Adrenal gland (tissue), 5 donors: ENCODE results near the gene SUN2.

Experiments
- POLR2A ChIP-seq, 2 donors: fragments of 450-650 bp; IDR thresholded peaks; one replicate each; pipeline ENCODE4 v1.6.1; 2017; ENCODE audit warnings: antibody characterized with exemption in 2 of 2, mild to moderate bottlenecking in 2 of 2, moderate library complexity in 1 of 2
- TF ChIP-seq, protein P1 (sequence below), 6 experiments: fragments of 450-650 bp in 4 of 6; fragments of 200-600 bp in 2 of 6; sonication (generic) in 1 of 6; IDR thresholded peaks; 1 replicate in 5 of 6; 2 replicates in 1 of 6; pipeline versions ENCODE4 v1.5.1 to v1.8.0; 2016 to 2021; ENCODE audit warnings: antibody characterized with exemption in 6 of 6, mild to moderate bottlenecking in 2 of 6, moderate library complexity in 1 of 6
- donor health status: DM: no; HTN: no; CAD: no.

DNA sequence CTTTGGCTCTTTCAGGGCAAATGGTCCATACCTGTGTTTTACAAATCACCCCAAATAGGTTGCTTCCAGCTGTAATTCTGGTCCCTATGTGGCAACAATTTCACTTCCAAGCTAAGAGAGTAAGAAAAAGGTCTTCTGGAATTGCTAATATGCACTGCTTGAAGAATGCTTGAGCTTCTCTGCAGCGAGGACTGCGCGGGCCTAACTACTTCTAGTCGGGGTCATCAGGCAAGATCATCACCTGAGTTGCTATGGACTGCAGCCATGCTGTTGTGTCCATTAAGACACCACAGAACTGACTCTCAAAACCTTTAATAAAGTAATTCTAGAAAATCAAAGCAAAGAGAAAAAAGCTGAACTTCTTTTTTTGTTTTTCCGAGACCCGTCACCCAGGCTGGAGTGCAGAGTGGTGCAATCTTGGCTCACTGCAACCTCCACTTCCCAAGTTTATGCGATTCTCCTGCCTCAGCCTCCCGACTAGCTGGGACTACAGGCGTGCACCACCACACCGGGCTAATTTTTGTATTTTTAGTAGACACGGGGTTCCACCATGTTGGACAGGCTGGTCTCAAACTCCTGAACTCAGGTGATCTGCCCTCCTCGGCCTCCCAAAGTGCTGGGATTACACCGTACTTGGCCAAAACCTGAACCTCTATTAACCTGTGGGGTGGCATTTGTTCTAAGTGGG lies 57.2 kb downstream of the SUN2 start:
- TF ChIP-seq, protein P1, sequence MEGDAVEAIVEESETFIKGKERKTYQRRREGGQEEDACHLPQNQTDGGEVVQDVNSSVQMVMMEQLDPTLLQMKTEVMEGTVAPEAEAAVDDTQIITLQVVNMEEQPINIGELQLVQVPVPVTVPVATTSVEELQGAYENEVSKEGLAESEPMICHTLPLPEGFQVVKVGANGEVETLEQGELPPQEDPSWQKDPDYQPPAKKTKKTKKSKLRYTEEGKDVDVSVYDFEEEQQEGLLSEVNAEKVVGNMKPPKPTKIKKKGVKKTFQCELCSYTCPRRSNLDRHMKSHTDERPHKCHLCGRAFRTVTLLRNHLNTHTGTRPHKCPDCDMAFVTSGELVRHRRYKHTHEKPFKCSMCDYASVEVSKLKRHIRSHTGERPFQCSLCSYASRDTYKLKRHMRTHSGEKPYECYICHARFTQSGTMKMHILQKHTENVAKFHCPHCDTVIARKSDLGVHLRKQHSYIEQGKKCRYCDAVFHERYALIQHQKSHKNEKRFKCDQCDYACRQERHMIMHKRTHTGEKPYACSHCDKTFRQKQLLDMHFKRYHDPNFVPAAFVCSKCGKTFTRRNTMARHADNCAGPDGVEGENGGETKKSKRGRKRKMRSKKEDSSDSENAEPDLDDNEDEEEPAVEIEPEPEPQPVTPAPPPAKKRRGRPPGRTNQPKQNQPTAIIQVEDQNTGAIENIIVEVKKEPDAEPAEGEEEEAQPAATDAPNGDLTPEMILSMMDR (IDR thresholded peaks at IDR 0.05), result no peak
- no peak for TF ChIP-seq POLR2A (IDR thresholded peaks at IDR 0.05)
